Endodermal cell (in vitro differentiated cells): ENCODE measurements around the gene METTL25B. TPM values are rescaled to one million over a fixed set of nuclear protein-coding genes. Genes with fewer than 3 reads are reported as not detected.

Source experiments
- DNase-seq: peaks from one replicate; pipeline ENCODE4 v3.0.0-alpha.2; 2017
- H3K27ac ChIP-seq: 2 replicates; pipeline ENCODE4 v1.5.1; 2013; ENCODE audit warnings: mild to moderate bottlenecking, low read depth, low read length, moderate library complexity
- H3K27me3 ChIP-seq: 2 replicates; pipeline ENCODE4 v1.6.1; 2013; ENCODE audit warnings: mild to moderate bottlenecking, low read length, moderate library complexity; ENCODE audit not compliant: insufficient read depth, control insufficient read depth, poor library complexity, severe bottlenecking
- H3K36me3 ChIP-seq: 2 replicates; pipeline ENCODE4 v1.7.0; 2013; ENCODE audit warnings: mild to moderate bottlenecking, low read length, moderate library complexity; ENCODE audit not compliant: control insufficient read depth, insufficient read depth
- H3K4me1 ChIP-seq: one replicate; pipeline ENCODE4 v1.7.0; 2013; ENCODE audit warnings: low read length; ENCODE audit not compliant: control insufficient read depth, insufficient read depth
- H3K4me3 ChIP-seq: 2 replicates; pipeline ENCODE4 v1.5.1; 2013; ENCODE audit warnings: mild to moderate bottlenecking, low read length, moderate library complexity
- H3K9ac ChIP-seq: 2 replicates; pipeline ENCODE4 v1.6.1; 2013; ENCODE audit warnings: mild to moderate bottlenecking, low read length, moderate library complexity; ENCODE audit not compliant: poor library complexity, severe bottlenecking; ENCODE audit errors: extremely low read depth
- H3K9me3 ChIP-seq: 2 replicates; pipeline ENCODE4 v1.6.1; 2013; ENCODE audit warnings: mild to moderate bottlenecking, low read length, moderate library complexity; ENCODE audit not compliant: control insufficient read depth
- H3K27ac Mint-ChIP-seq: 2 replicates; pipeline ENCODE4 v1.8.0; 2020; ENCODE audit warnings: mixed read lengths
- H3K27me3 Mint-ChIP-seq: 2 replicates; pipeline ENCODE4 v1.8.0; 2021; ENCODE audit warnings: mild to moderate bottlenecking, mixed read lengths; ENCODE audit not compliant: insufficient read depth
- H3K36me3 Mint-ChIP-seq: 2 replicates; pipeline ENCODE4 v1.8.0; 2020; ENCODE audit warnings: low read depth, mixed read lengths
- H3K4me1 Mint-ChIP-seq: 2 replicates; pipeline ENCODE4 v1.8.0; 2020; ENCODE audit warnings: mixed read lengths
- H3K4me3 Mint-ChIP-seq: 2 replicates; pipeline ENCODE4 v1.8.0; 2020; ENCODE audit warnings: mild to moderate bottlenecking, moderate library complexity, mixed read lengths
- H3K9me3 Mint-ChIP-seq: 2 replicates; pipeline ENCODE4 v1.8.0; 2020; ENCODE audit warnings: mild to moderate bottlenecking, mixed read lengths
- CTCF ChIP-seq: fragments of 200-600 bp; sonication (generic); conservative IDR thresholded peaks from 2 replicates; pipeline ENCODE4 v1.5.0; 2021; ENCODE audit warnings: antibody characterized with exemption, mild to moderate bottlenecking
- WGBS, 2 experiments: methylation state at CpG; one replicate each; pipeline versions ENCODE4 v1.1.5 to v1.1.7; 2013; ENCODE audit warnings: missing lambda C conversion rate in 2 of 2, mixed read lengths in 1 of 2; ENCODE audit not compliant: insufficient coverage in 1 of 2, insufficient read length in 1 of 2; 5-methylcytosine and 5-hydroxymethylcytosine counted together
- total RNA-seq, 2 donors: library from RNA; stranded (reverse); fragmentation: NEBNext Ultra II Directional in 1 of 2; extraction: Animal tissue kit (Norgen Biotek cat#: 25700) in 1 of 2; gene quantifications; 2 replicates in 1 of 2; 3 replicates in 1 of 2; pipeline ENCODE4 v1.2.1, GENCODE V29; 2021

Gene METTL25B
- total RNA-seq, 2 donors from 2014 or later: 25.9 to 35.5 TPM

- Histone ChIP-seq H3K4me3 (peak overlapping the region; percentile 96), H3K9ac (peak overlapping the region; percentile 88), H3K27me3 (no peaks in the 10 kb centered on the region), H3K9me3 (no peaks in the 10 kb centered on the region), H3K27ac (peak overlapping the region; percentile 68), H3K36me3 (peaks cover 23% of the 10 kb centered on the region), H3K4me1 (peaks cover 32% of the 10 kb centered on the region)
- peaks cover 2% of the 10 kb centered on the region for H3K36me3 Mint-ChIP-seq
- H3K27ac Mint-ChIP-seq: peak overlapping the region; percentile 98
- H3K27me3 Mint-ChIP-seq: no peaks in the 10 kb centered on the region
- WGBS, 2 experiments: 0% methylated on average over 14 to 64 of the region's 64 CpGs
- H3K9me3 Mint-ChIP-seq: no peaks in the 10 kb centered on the region
- peaks cover 43% of the 10 kb centered on the region for H3K4me1 Mint-ChIP-seq
- peak overlapping the region; percentile 88 for H3K4me3 Mint-ChIP-seq
- TF ChIP-seq CTCF: peak; percentile 24
- DNase-seq: peak; percentile 82
Measured at GRCh38 chr1:156750711-156751450, 22.6 kb downstream of the METTL25B start.

GRCh38 chr1:156751451-156751756, 23.1 kb downstream of the METTL25B start, which contains the start of gene HDGF:
TSS of gene HDGF (minus strand) at chr1:156751675. CDS start at chr1:156751429, 246 bp downstream.
- Mint-ChIP-seq H3K36me3 (no peaks in the 10 kb centered on the region), H3K4me1 (peaks cover 38% of the 10 kb centered on the region), H3K4me3 (peak within 1 kb of the TSS; percentile 88), H3K27me3 (no peaks in the 10 kb centered on the region), H3K27ac (peak within 1 kb of the TSS; percentile 98), H3K9me3 (no peaks in the 10 kb centered on the region)
- Histone ChIP-seq H3K27me3 (no peaks in the 10 kb centered on the region), H3K4me3 (peak within 1 kb of the TSS; percentile 96), H3K9ac (peak within 1 kb of the TSS; percentile 96), H3K27ac (peak within 1 kb of the TSS; percentile 93), H3K4me1 (peaks cover 27% of the 10 kb centered on the region), H3K36me3 (peaks cover 18% of the 10 kb centered on the region), H3K9me3 (no peaks in the 10 kb centered on the region)
- DNase-seq: no peak
- WGBS, 2 experiments: 0% methylated on average over 11 to 48 of the region's 48 CpGs
- TF ChIP-seq CTCF: no peak

GRCh38 chr1:156751757-156752481, 23.6 kb downstream of the METTL25B start:
- Histone ChIP-seq H3K9me3 (no peaks in the 10 kb centered on the region), H3K4me3 (peak overlapping the region; percentile 92), H3K9ac (peak overlapping the region; percentile 96), H3K36me3 (peaks cover 16% of the 10 kb centered on the region), H3K4me1 (peaks cover 27% of the 10 kb centered on the region), H3K27me3 (no peaks in the 10 kb centered on the region), H3K27ac (peak overlapping the region; percentile 93)
- peak; percentile 99 for DNase-seq
- Mint-ChIP-seq H3K27ac (peak overlapping the region; percentile 96), H3K4me1 (peaks cover 35% of the 10 kb centered on the region), H3K9me3 (no peaks in the 10 kb centered on the region), H3K27me3 (no peaks in the 10 kb centered on the region), H3K4me3 (peak overlapping the region; percentile 88), H3K36me3 (no peaks in the 10 kb centered on the region)
- WGBS, 2 experiments: 0% methylated on average over 23 to 68 of the region's 68 CpGs
- TF ChIP-seq CTCF: no peak
